Measurements from ENCODE around the gene PLA2G4A.

GRCh38 chr1:186792870-186793581 is 35.7 kb upstream of the PLA2G4A start:
- TF ChIP-seq EZH2phosphoT487 (IDR thresholded peaks at IDR 0.05; ENCODE audit: borderline replicate concordance) (no peak), CTCF (conservative IDR thresholded peaks at IDR 0.05; ENCODE audit: low read length) (no peak)

All from Loucy (cell line).